ENCODE results near the gene NFASC. TPM values are rescaled to one million over a fixed set of nuclear protein-coding genes. Genes with fewer than 3 reads are reported as not detected.

The NFASC gene
- total RNA-seq, 1 donor from 2014 or later, result 10.5 TPM

DNA sequence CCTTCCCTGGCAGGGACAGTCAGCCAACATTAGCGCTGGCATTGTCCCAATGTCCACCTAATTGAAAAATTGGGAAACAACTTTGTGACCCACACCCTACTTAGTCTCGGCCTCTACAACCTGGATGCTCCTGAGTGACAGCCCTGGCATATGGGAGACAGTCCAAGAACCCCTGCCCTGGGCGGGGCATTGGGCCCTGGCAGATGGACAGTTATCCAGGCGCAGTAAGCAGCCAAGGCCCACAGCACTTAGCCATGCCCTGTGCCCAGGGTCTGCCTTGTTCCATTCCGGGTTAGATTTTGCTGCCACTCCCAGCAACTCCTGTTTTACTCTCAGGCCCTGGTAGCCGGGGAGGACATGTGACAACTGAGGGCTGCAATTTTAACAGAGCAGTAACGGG is 50.3 kb downstream of the NFASC start:
- DNase-seq (ENCODE audit: missing footprints) (no peak), ATAC-seq (no peak)
- intact Hi-C loops (cut with DNase I), result no loop called here

DNA sequence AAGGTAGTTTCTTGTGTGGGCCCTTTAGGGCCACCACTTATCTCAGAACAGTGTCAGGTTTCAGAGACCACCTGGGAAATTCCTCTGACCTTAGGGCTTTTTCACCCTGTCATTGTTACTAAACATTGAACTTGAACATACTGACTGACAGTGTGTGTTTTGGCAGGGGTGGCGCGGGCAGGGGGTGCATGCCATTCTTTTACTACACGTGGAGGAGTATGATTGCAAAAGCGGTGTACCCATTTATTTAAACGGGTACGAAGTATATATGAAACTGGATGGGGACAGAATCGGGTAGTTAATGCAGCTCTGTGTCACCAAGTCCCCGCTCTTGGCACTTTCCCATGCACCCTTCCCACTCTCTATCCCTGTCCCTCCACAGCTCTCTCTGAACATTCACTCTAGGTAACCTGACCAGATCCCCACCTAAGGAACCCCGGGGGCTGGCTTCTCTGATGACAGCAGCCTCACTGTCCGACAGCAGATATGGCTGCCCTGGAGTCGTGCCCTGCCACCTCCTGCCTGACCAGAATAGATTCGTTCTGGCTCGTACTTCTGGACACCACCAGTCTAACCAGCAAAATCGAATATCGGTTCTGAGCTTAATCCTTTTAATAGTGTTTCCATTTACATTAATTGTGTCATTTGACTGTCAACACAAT is 51.3 kb downstream of the NFASC start:
- intact Hi-C loops (cut with DNase I), result no loop called here
- ATAC-seq (no peak), DNase-seq (ENCODE audit: missing footprints) (no peak)

DNA sequence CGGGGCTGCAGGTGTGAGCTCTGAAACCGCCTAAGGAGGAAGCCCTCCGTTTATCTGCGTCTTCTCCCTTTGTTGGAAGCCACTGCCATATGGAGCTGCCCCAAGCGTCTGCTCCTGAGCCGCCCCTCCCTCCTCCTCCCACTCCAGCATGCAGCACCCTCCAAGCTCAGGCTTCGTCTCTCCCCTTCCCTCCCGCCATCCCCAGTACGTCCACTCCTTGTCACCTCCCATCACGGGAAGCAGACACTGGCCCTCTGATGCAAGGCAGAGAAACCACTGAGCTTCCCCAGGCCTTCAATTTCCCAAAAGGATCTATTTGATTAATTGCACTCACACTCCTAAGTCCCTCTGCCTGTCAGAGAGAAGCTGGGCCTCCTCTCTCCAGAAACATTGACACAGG is 52.5 kb downstream of the NFASC start:
- DNase-seq (ENCODE audit: missing footprints) (no peak), ATAC-seq (no peak)
- intact Hi-C loops (cut with DNase I), result no loop called here

DNA sequence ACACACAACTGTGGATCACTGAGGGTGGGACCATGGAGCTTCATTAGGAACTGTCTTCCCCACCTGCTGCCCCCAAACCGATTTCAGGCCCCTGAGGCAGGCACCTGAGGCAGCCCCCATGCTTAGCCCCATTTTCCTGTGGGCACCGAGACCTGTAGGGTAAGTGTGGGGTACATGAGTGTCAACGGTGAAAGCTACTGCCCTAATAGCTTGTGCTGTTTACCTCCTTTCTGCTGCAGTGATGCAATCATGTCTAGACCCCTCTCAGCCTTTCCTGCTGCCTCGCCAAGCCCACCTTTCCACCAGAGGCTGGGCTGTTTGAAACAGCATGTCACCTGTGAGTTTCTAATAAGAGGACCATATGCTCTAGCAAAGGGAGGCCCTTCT is 53.0 kb downstream of the NFASC start:
- intact Hi-C loops (cut with DNase I), result no loop called here
- no peak for ATAC-seq
- DNase-seq (ENCODE audit: missing footprints), result no peak

DNA sequence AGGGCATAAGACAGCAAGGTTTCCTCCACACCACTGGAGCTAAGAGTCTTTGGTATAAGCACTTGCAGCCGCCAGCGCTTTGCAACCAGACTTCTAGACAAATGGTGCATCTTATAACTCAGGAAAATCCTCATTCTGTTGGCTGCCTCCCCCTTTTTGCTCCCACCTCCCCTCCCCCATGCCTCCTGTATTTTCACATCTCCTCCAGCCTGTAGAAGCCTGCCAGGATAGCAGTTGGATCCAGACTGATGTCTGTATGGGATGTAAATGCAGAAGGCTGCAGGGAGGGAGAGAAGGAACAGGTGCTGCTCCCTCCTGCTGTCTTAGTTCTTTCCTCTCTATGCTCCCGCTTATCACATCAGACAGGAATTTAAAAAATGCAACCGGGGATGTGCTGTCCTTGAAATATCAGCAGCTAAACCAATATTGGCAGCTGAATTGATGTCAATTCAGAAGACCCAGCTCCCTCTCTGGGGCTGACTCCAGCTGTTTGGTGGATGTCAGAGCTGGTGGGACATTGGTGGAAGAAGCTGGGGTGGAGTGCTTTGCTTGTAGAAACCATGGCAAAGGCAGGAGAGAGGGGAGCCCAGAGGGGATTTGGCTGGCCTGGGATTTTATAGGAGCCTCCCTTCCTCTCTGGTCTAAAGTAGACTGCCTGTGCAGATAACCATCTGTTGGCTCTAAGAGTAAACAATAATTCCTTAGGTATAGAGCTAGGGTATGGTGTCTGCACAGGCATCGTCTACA is 53.5 kb downstream of the NFASC start:
- intact Hi-C loops (cut with DNase I), result no loop called here
- ATAC-seq (no peak), DNase-seq (ENCODE audit: missing footprints) (no peak)

DNA sequence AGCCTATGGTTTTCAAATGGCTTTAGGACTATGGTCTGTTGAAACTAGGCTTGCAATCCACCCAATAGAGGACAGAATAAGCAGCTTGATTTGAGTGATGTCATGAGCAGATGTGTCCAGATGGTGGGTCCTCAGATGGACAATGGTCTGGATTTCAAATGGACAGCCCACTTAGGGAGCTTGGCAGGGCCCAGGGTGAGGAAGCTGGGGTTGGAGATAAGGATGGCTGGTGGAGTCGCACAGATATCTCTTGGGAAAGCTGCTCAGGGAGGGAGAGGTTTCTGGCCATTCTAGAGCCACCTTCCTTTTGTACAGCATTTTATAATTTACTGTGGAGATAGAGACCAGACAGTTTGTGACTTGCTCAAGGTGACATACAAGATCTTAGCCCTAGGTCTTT is 55.0 kb downstream of the NFASC start:
- ATAC-seq, result no peak
- no peak for DNase-seq (ENCODE audit: missing footprints)
- intact Hi-C loops (cut with DNase I), result no loop called here

DNA sequence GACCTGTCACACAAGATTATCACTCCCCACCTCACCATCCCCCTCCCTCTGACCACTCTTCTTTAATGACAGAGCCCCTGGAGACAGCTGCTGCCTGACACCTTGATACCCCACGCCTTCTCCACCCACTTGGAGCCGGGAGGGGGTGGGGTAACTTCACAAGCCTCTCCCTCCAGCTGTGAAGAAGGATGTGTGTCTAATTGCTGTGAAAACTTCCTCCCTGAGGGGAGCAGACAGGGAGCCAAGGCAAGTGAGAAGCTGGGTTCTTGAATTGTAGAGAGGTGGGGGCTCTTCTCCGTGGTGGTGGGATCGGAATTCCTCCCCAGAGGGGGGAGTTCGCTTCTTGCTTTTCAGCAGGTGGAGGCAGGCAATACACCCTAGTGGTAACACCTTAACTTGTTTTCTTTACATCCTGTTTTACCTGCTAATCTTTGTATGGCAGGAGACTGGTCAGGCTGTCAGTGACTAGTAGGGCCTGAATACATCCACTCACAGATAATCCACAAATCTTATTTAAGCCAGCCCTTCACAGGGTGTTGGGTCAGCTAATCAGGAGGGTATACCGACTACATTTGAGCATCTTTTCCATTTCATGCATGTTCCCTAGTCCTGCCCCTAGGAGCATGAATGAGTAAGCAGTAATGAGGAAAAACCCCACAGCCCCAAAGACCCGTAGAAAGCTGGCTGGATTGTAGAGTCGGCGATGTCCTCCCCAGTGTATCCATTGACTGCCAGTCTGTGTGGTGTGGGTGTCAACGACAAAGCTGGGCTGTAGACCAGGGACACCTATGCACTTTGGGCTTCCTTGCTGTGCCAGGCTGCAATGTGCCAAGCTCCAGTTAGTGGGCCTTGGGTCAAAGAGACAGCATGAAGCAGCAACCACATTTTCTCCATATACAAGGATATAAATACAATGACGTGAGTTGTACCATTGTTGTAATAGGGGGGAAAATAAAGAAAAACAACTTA is 57.3 kb downstream of the NFASC start:
- DNase-seq (ENCODE audit: missing footprints), result no peak
- ATAC-seq, result no peak
- intact Hi-C loops (cut with DNase I), result no loop called here

DNA sequence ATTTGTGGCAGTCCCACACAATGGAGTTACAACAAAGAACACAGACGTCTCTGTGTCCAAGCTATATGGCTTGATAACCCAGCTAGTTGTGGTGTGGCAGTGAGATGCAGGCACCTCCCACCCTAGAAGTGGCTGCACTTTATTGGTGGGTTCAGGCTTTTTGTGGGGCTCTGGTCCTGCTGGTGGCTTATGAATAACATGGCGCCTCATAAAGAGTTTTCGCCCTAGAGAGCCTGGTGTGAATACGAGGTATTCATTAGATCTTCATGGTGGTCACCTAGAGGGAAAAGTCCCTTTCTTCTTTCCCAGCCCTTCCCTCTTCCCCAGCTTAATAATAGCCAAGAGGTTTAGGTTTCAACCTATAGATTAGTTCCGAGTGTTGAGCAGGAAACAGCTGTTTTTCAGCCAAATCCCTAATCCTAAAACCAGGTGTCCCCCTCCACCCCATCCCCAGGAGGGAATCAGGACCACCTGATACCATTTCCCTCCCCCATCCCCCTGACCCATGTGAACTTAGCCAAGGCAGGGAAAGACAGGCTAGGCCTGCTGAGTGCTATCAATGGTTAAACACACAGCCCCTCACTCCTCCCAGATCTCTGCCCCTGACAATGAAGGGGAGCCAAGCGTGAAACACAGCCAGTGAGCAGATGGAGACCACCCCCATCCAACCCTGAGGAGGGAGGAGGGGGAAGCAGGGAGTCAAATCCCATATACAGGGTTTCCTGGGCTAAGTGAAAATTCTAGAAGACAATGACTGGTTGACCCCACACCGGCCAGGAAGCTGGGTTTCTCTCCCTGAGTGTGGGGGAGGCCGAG is 58.2 kb downstream of the NFASC start:
- no peak for DNase-seq (ENCODE audit: missing footprints)
- ATAC-seq, result no peak
- intact Hi-C loops (cut with DNase I), result no loop called here

DNA sequence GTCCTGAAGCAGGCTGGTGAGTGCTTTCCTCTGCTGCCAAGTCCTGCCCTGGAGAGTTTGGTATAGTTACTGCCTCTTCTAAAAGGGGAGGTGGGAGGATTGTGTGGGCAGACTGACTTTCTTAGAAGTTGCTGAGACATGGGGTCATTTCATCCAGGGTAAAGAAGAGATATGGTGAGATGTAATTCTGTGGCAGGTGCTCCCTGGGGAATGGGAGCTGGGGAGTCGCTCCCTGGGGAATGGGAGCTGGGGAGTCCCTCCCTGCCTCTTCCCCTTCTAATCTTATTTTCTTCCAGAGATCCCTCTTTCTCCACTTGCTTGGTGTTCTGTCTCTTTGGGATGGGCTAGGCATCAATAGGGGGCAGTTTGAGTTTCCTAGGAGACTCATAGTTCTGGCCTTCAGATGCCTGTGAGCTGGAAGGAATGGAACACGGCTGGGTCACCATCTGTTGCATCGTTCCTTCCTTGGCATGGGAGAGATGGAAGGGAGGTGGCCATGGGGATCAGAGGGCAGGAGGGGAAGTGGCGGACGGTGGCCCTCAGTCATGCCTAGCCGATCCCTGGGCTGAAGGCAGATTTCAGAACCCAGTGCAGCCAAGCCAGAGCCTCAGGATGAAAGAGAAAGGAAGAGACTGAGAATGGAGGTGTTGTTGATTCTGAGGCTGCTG is 59.0 kb downstream of the NFASC start:
- DNase-seq (ENCODE audit: missing footprints), result no peak
- intact Hi-C loops (cut with DNase I), result no loop called here
- ATAC-seq, result no peak

DNA sequence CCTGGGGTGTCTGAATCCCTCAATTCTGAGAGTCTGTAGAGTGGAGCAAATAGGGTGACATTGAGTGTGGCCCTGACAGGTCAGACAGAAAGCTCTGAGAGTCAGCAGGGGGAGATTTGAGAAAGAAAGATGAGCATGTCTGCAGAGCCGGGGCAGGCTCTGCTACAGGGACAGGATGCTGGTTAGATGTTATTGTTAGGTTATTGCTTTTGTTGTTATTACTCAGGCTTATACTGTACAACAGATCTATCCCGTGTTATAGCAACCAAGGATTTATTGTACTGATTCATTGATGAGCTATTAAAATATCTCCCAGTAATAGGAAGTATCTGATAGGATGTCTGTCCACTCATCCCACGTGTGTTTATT is 59.5 kb downstream of the NFASC start:
- DNase-seq (ENCODE audit: missing footprints), result no peak
- intact Hi-C loops (cut with DNase I), result no loop called here
- no peak for ATAC-seq

DNA sequence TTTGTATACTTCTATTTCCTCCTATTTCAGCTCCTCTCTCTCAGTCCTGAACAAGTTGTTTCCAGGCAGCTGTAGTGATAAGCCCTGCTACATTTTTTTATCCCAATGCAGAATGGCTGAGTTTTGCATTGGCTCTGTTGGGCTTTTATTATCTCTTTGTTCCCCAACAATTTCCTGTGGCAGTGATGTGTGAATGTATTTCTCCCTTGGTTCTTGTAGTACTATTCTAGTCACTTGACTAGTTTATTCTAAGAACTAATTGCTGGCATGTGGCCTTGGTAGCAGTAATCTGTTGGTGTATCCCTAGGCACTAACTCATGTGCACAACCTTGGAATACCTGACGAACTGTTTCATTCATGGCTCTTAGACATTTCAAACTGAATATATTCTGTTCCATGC is 60.7 kb downstream of the NFASC start:
- intact Hi-C loops (cut with DNase I), result no loop called here
- ATAC-seq (no peak), DNase-seq (ENCODE audit: missing footprints) (no peak)

DNA sequence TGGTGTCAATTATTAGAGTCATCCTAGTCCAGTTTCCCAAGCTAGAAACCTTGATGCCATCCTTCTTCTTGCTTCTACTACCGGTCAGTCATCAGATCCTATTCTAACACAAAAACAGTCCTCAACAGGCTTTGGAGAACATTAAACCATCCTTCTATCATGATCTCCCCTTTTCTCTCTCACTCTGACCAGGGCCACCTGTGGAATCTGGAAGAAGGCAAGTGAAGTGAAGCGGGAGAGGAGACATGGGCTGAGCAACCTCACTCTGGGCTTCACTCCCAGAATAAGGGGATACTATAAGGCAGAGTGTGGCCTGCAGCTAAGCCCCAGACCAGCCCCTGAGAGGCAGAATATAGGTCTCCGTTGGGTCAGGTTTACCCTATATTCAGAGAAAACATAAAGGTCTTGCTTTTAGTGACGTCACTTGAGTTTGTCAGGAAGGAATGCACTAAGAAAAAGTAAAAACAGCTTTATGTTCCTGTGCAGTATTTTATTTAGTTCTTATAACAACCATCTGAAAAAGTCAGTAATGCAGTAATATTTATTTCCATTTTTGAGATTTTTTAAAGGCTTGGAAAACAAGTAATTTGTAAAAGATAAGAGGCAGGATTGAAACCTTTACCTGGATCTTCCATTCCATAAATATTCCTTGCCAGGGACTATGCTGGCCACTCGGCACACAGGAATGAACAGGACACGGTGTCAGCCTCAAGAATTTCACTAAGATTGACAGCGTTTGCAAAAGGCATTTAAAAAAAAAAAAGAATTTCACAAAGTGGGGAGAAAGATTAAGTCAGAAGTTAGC is 61.3 kb downstream of the NFASC start:
- DNase-seq (ENCODE audit: missing footprints), result no peak
- intact Hi-C loops (cut with DNase I), result no loop called here
- no peak for ATAC-seq

DNA sequence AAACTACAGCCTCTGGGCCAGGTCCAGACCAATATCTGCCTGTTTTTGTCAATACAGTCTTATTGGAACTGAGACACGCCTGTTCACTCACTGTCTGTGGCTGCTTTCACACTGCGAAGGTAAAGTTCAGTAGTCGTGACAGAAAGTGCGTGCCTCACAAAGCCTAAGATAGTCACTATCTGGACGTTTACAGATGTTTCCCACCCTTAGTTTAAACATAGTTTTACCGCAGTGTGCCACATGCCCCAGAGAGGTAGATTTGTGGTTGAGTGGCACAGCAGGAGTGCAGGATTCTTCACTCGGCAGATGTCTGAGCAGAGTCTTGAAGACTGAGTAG is 61.9 kb downstream of the NFASC start:
- ATAC-seq (no peak), DNase-seq (ENCODE audit: missing footprints) (no peak)
- intact Hi-C loops (cut with DNase I), result no loop called here

DNA sequence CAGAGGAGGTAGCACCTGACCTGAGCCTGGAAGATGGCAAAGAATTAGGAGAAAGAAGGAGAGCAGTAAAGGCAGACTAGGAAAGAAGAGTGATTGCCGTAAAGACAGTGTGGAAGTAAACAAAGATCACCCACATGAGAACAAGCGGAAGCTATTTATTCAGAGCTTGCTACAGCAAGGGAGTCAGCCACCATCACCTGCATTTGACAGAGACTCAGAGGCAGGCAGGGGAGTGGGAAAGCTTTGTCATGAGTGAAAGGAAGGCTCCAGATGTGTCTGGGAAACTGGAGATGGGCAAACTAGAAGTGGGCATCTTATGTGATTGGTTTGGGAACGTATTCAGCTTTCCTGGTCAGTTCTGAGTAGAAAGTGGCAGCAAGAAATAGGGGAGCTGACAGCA is 64.5 kb downstream of the NFASC start:
- no peak for DNase-seq (ENCODE audit: missing footprints)
- intact Hi-C loops (cut with DNase I), result no loop called here
- ATAC-seq, result no peak

DNA sequence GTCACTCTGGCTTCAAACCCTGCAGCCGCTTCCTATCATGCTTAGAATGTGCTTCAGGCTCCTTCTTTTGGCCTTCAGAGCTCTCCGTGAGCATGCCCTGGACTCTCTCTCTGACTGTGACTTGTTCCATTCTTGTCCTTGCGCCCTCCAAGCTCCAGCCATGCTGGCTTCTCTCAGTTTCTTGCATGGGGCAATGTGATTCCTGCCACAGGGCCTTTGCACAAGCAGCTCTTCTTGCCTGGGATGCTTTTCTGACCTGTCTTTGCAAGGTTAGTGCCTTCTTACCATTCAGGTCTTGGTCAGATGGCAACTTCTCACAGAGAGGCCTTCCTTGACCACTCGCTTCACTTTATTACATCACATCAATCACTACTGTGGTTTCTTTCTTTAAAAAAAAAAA is 66.1 kb downstream of the NFASC start:
- no peak for DNase-seq (ENCODE audit: missing footprints)
- no peak for ATAC-seq
- intact Hi-C loops (cut with DNase I), result no loop called here

DNA sequence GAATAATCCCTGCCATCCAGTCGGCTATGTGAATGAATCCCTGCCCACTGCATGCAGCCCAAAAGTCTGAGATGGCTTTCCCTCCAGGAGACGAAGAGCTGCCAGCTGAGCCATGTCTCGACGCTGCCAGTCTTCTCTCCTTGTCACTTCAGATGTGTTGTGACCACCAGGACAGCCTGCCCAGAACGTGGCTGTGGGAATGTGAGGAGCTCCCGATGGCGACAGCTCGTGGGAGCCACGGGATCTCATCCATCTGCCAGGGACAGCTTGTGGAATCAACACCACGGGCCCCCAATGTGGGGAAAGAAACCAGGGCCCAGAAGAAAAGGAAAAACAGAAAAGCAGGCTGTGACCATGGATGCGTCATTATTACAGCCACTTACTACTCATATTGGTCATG is 67.2 kb downstream of the NFASC start:
- intact Hi-C loops (cut with DNase I), result no loop called here
- no peak for DNase-seq (ENCODE audit: missing footprints)
- no peak for ATAC-seq

DNA sequence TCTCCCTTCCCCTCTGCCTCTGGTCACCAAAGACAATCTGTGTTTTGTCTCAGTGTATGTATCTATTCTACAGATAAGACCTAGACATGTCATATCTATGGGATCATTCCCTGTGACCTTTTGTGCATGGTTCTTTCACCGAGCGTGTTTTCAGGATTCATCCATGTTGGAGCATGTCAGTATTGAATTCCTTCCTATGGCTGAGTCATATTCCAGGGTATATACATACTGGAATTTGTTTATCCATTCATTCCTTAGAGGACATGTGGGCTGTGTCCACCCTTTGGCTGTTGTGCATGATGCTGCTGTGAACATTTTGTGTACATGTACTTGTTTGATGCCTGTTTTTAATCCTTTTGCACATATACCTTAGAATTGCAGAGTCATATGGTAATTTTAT is 69.9 kb downstream of the NFASC start:
- intact Hi-C loops (cut with DNase I), result no loop called here
- ATAC-seq, result no peak
- DNase-seq (ENCODE audit: missing footprints), result no peak

Data from Right ventricle myocardium inferior (tissue), 1 donor.